ENCODE results near the gene CISH.

Gene CISH

GRCh38 chr3:50568947-50569749, 42.4 kb downstream of the CISH start, which contains the start of gene HEMK1:
Gene HEMK1, plus strand, starts transcription at chr3:50569522. Its CDS starts 1,583 bp downstream, at chr3:50571105.
- H2BK12ac ChIP-seq (ENCODE audit: low read length in 2 of 2) = peak within 1 kb of the TSS in 1 of 2 experiments; percentile 66
- peak within 1 kb of the TSS; percentile 64 to 88 for H3K4me3 ChIP-seq (ENCODE audit: insufficient read depth in 1 of 2, low read depth in 1 of 2, low read length in 2 of 2)
- peak within 1 kb of the TSS; percentile 92 for H3K27ac ChIP-seq (ENCODE audit: low read length, poor library complexity, severe bottlenecking)
- H3K36me3 ChIP-seq (ENCODE audit: control insufficient read depth in 1 of 2, insufficient read depth in 2 of 2, low read depth in 1 of 2, low read length in 2 of 2) = peaks cover 28 to 30% of the 10 kb centered on the region in 2 experiments
- H3K14ac ChIP-seq (ENCODE audit: low read length in 2 of 2) = peak within 1 kb of the TSS in 1 of 2 experiments; percentile 85
- no peaks in the 10 kb centered on the region for H3K27me3 ChIP-seq (ENCODE audit: control insufficient read depth in 1 of 2, insufficient read depth in 1 of 2, low read length in 2 of 2)
- peak within 1 kb of the TSS; percentile 97 for H3K9ac ChIP-seq (ENCODE audit: low read length)
- H3K4me1 ChIP-seq (ENCODE audit: control insufficient read depth, insufficient read depth, low read depth, low read length) = peaks cover 19% of the 10 kb centered on the region
- peaks cover 13% of the 10 kb centered on the region for H3K79me1 ChIP-seq (replicated peaks; ENCODE audit: low read length, poor library complexity, severe bottlenecking)
- H2BK5ac ChIP-seq (ENCODE audit: low read depth, low read length, poor library complexity, severe bottlenecking) = peak within 1 kb of the TSS; percentile 87
- DNase-seq = peak; percentile 95
- peak within 1 kb of the TSS in 1 of 2 experiments; percentile 94 for H3K4ac ChIP-seq (ENCODE audit: low read depth in 1 of 2, low read length in 2 of 2)
- H3K9me3 ChIP-seq (ENCODE audit: control insufficient read depth, low read length) = no peaks in the 10 kb centered on the region
- H2BK15ac ChIP-seq (ENCODE audit: low read depth, poor library complexity, severe bottlenecking) = peak within 1 kb of the TSS; percentile 54
- H2AK5ac ChIP-seq (ENCODE audit: low read length, severe bottlenecking) = peak within 1 kb of the TSS; percentile 0
- peak within 1 kb of the TSS; percentile 89 for H3K4me2 ChIP-seq (ENCODE audit: low read length, poor library complexity, severe bottlenecking)
- no peak within 1 kb of the TSS for H3K23ac ChIP-seq (ENCODE audit: low read length in 2 of 2)
- H2AFZ ChIP-seq (ENCODE audit: low read depth, low read length) = peak within 1 kb of the TSS; percentile 81
- H3K18ac ChIP-seq (ENCODE audit: low read depth in 1 of 2, low read length in 2 of 2) = peak within 1 kb of the TSS; percentile 94 to 95
- peak within 1 kb of the TSS; percentile 78 for H2BK120ac ChIP-seq (ENCODE audit: low read depth, low read length)
- H4K91ac ChIP-seq (ENCODE audit: low read length) = peak within 1 kb of the TSS; percentile 71
- WGBS = 1% methylated on average over 50 of the region's 55 CpGs
- peak within 1 kb of the TSS; percentile 94 for H4K8ac ChIP-seq (ENCODE audit: low read length)

GRCh38 chr3:50567386-50568167, 44.0 kb downstream of the CISH start, which contains the start of gene C3orf18:
Gene C3orf18, minus strand, starts transcription at chr3:50567747. Its CDS starts 2,048 bp downstream, at chr3:50565699.
- Histone ChIP-seq H3K27ac (ENCODE audit: low read length, poor library complexity, severe bottlenecking) (no peak within 1 kb of the TSS), H2AK5ac (ENCODE audit: low read length, severe bottlenecking) (peak within 1 kb of the TSS; percentile 44), H3K4me3 (ENCODE audit: insufficient read depth in 1 of 2, low read depth in 1 of 2, low read length in 2 of 2) (peak within 1 kb of the TSS; percentile 56 to 88), H2AFZ (ENCODE audit: low read depth, low read length) (peak within 1 kb of the TSS; percentile 76), H3K36me3 (ENCODE audit: control insufficient read depth in 1 of 2, insufficient read depth in 2 of 2, low read depth in 1 of 2, low read length in 2 of 2) (peaks cover 14 to 15% of the 10 kb centered on the region in 2 experiments), H3K27me3 (ENCODE audit: control insufficient read depth in 1 of 2, insufficient read depth in 1 of 2, low read length in 2 of 2) (no peaks in the 10 kb centered on the region), H3K18ac (ENCODE audit: low read depth in 1 of 2, low read length in 2 of 2) (peak within 1 kb of the TSS; percentile 70 to 86), H3K79me1 (replicated peaks; ENCODE audit: low read length, poor library complexity, severe bottlenecking) (peaks cover 6% of the 10 kb centered on the region), H2BK12ac (ENCODE audit: low read length in 2 of 2) (peak within 1 kb of the TSS; percentile 21), H4K8ac (ENCODE audit: low read length) (peak within 1 kb of the TSS; percentile 98), H3K9ac (ENCODE audit: low read length) (peak within 1 kb of the TSS; percentile 97), H2BK15ac (ENCODE audit: low read depth, poor library complexity, severe bottlenecking) (peak within 1 kb of the TSS; percentile 35), H3K4ac (ENCODE audit: low read depth in 1 of 2, low read length in 2 of 2) (peak within 1 kb of the TSS; percentile 66 to 81), H2BK5ac (ENCODE audit: low read depth, low read length, poor library complexity, severe bottlenecking) (peak within 1 kb of the TSS; percentile 26), H2BK120ac (ENCODE audit: low read depth, low read length) (peak within 1 kb of the TSS; percentile 52), H4K91ac (ENCODE audit: low read length) (peak within 1 kb of the TSS; percentile 71), H3K4me2 (ENCODE audit: low read length, poor library complexity, severe bottlenecking) (peak within 1 kb of the TSS; percentile 74), H3K4me1 (ENCODE audit: control insufficient read depth, insufficient read depth, low read depth, low read length) (peaks cover 19% of the 10 kb centered on the region), H3K9me3 (ENCODE audit: control insufficient read depth, low read length) (no peaks in the 10 kb centered on the region), H3K23ac (ENCODE audit: low read length in 2 of 2) (no peak within 1 kb of the TSS), H3K14ac (ENCODE audit: low read length in 2 of 2) (no peak within 1 kb of the TSS)
- WGBS = 6% methylated on average over 43 of the region's 53 CpGs
- peak; percentile 89 for DNase-seq

- Histone ChIP-seq H2BK5ac (ENCODE audit: low read depth, low read length, poor library complexity, severe bottlenecking) (no peak overlapping the region), H4K91ac (ENCODE audit: low read length) (no peak overlapping the region), H3K4me1 (ENCODE audit: control insufficient read depth, insufficient read depth, low read depth, low read length) (peaks cover 19% of the 10 kb centered on the region), H3K4me2 (ENCODE audit: low read length, poor library complexity, severe bottlenecking) (peak overlapping the region; percentile 74), H2BK15ac (ENCODE audit: low read depth, poor library complexity, severe bottlenecking) (no peak overlapping the region), H2BK12ac (ENCODE audit: low read length in 2 of 2) (no peak overlapping the region), H2AFZ (ENCODE audit: low read depth, low read length) (peak overlapping the region; percentile 60), H3K4me3 (ENCODE audit: insufficient read depth in 1 of 2, low read depth in 1 of 2, low read length in 2 of 2) (peak overlapping the region; percentile 56 to 88), H3K27ac (ENCODE audit: low read length, poor library complexity, severe bottlenecking) (no peak overlapping the region), H3K27me3 (ENCODE audit: control insufficient read depth in 1 of 2, insufficient read depth in 1 of 2, low read length in 2 of 2) (no peaks in the 10 kb centered on the region), H3K23ac (ENCODE audit: low read length in 2 of 2) (no peak overlapping the region), H3K36me3 (ENCODE audit: control insufficient read depth in 1 of 2, insufficient read depth in 2 of 2, low read depth in 1 of 2, low read length in 2 of 2) (peaks cover 11 to 12% of the 10 kb centered on the region in 2 experiments), H3K14ac (ENCODE audit: low read length in 2 of 2) (no peak overlapping the region), H4K8ac (ENCODE audit: low read length) (peak overlapping the region; percentile 35), H3K79me1 (replicated peaks; ENCODE audit: low read length, poor library complexity, severe bottlenecking) (peaks cover 6% of the 10 kb centered on the region), H3K9ac (ENCODE audit: low read length) (peak overlapping the region; percentile 97), H3K4ac (ENCODE audit: low read depth in 1 of 2, low read length in 2 of 2) (peak overlapping the region in 1 of 2 experiments; percentile 9), H3K9me3 (ENCODE audit: control insufficient read depth, low read length) (no peaks in the 10 kb centered on the region), H2AK5ac (ENCODE audit: low read length, severe bottlenecking) (no peak overlapping the region), H3K18ac (ENCODE audit: low read depth in 1 of 2, low read length in 2 of 2) (peak overlapping the region in 1 of 2 experiments; percentile 81), H2BK120ac (ENCODE audit: low read depth, low read length) (peak overlapping the region; percentile 52)
- WGBS = 61% methylated on average over 5 of the region's 11 CpGs
- DNase-seq = no peak
Observed at GRCh38 chr3:50567011-50567385, 44.6 kb downstream of the CISH start.

Data from mesenchymal stem cell (in vitro differentiated cells and primary cell).